ENCODE results near the gene HGFAC. TPM values are rescaled to one million over a fixed set of nuclear protein-coding genes. Genes with fewer than 3 reads are reported as not detected.

Gene HGFAC
- total and polyA plus RNA-seq, 4 donors = 0.24 to 2.6 (median 0.37) TPM

DNA sequence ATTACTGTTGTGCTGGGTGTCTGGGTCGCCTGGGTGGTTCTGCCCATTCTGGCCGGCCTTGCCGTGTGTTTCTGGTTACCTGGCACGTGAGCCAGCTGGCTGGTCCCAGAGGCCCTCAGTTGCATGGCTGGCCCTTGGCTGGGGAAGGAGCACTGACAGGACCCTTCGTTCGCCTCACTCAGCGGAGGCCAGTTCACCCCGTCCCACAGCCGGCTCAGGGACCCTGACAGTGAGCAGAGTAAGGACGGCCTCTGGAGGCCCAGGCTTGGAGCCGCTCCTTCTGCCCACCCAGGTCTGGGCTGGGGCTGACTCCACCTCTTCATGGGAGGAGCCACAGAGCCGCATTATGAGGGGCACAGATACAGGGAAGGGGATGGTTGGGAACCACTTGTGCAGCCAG, 20.3 kb upstream of the HGFAC start:
- no peak overlapping the region for H3K4me3 ChIP-seq
- ATAC-seq (ENCODE audit: insufficient read depth, low FRiP score) (no peak), DNase-seq (no peak)
- H3K9ac ChIP-seq (ENCODE audit: insufficient read depth in 1 of 2, low read length in 2 of 2) = no peak overlapping the region
- H3K27ac ChIP-seq (ENCODE audit: low read depth in 1 of 2, low read length in 1 of 2) = no peak overlapping the region
- no peaks in the 10 kb centered on the region for H3K4me1 ChIP-seq (ENCODE audit: control insufficient read depth in 5 of 5, insufficient read depth in 5 of 5, low read length in 5 of 5)
- no peaks in the 10 kb centered on the region for H3K27me3 ChIP-seq (ENCODE audit: control insufficient read depth in 3 of 3, insufficient read depth in 3 of 3, low read length in 2 of 3)
- TF ChIP-seq, protein P1, sequence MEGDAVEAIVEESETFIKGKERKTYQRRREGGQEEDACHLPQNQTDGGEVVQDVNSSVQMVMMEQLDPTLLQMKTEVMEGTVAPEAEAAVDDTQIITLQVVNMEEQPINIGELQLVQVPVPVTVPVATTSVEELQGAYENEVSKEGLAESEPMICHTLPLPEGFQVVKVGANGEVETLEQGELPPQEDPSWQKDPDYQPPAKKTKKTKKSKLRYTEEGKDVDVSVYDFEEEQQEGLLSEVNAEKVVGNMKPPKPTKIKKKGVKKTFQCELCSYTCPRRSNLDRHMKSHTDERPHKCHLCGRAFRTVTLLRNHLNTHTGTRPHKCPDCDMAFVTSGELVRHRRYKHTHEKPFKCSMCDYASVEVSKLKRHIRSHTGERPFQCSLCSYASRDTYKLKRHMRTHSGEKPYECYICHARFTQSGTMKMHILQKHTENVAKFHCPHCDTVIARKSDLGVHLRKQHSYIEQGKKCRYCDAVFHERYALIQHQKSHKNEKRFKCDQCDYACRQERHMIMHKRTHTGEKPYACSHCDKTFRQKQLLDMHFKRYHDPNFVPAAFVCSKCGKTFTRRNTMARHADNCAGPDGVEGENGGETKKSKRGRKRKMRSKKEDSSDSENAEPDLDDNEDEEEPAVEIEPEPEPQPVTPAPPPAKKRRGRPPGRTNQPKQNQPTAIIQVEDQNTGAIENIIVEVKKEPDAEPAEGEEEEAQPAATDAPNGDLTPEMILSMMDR (IDR thresholded peaks at IDR 0.05; ENCODE audit: control extremely low read depth, extremely low read depth) = no peak
- peaks cover 0 to 55% (median 33%) of the 10 kb centered on the region in 4 donors for H3K36me3 ChIP-seq (ENCODE audit: control insufficient read depth in 4 of 4, insufficient read depth in 4 of 4, low read length in 4 of 4)
- peaks cover 0 to 2% (median 0%) of the 10 kb centered on the region in 4 donors for H3K9me3 ChIP-seq (ENCODE audit: control insufficient read depth in 4 of 4, insufficient read depth in 3 of 4, low read length in 3 of 4)
- 90 to 91% methylated on average over 12 of the region's 12 CpGs for WGBS, 2 donors

DNA sequence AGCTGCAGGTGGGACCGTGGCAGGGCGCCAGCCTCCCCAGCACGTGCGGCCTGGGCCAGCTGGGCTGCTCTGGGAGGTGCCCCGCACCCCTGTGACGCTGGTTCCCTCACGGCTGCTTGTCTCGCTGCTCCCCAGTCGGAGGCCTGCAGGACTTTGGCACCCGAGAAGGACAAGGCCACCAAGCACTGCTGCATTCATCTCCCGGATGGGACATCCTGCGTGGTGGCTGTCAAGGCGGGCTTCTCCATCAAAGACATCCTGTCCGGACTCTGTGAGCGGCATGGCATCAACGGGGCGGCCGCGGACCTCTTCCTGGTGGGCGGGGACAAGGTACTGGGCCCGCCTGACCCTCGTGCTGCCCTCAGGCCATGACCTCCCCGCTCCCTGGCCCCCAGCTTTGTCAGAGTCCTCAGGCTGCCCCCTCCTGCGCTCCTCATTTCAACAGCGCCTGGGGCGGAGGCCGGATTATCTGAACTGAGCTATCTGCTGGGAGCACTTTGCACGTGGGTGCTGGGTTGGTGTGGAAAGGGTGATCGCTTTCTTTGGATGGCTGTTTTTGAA, 19.4 kb upstream of the HGFAC start:
- DNase-seq = no peak
- ATAC-seq (ENCODE audit: insufficient read depth, low FRiP score) = no peak
- no peak overlapping the region for H3K4me3 ChIP-seq

DNA sequence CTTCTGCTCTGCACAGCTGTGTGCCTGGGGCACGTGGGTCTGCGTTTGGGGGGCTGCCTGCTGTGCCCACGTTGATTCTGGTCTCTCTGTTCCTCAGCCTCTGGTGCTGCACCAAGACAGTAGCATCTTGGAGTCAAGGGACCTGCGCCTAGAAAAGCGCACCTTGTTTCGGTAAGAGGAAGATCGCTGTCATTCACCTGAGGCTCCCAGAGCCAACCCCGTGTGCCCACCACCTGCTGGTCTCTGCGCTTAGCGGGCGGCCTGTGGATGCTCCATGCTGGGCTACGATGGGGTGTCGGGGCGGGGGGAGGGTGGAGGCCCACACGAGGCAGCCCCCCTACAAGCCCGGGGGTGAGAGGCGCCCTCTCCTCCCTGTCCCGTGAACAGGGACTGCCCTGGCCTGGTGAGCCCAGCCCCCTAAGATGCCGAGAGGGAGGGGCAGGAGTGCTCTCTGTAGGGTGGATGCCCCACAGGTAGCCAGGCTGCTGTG, 18.9 kb upstream of the HGFAC start:
- Histone ChIP-seq H3K4me3 (no peak overlapping the region), H3K9me3 (ENCODE audit: control insufficient read depth in 4 of 4, insufficient read depth in 3 of 4, low read length in 3 of 4) (peaks cover 0 to 2% (median 0%) of the 10 kb centered on the region in 4 donors), H3K4me1 (ENCODE audit: control insufficient read depth in 5 of 5, insufficient read depth in 5 of 5, low read length in 5 of 5) (no peaks in the 10 kb centered on the region), H3K36me3 (ENCODE audit: control insufficient read depth in 4 of 4, insufficient read depth in 4 of 4, low read length in 4 of 4) (peaks cover 0 to 53% (median 24%) of the 10 kb centered on the region in 4 donors), H3K27me3 (ENCODE audit: control insufficient read depth in 3 of 3, insufficient read depth in 3 of 3, low read length in 2 of 3) (no peaks in the 10 kb centered on the region), H3K27ac (ENCODE audit: low read depth in 1 of 2, low read length in 1 of 2) (no peak overlapping the region), H3K9ac (ENCODE audit: insufficient read depth in 1 of 2, low read length in 2 of 2) (no peak overlapping the region)
- ATAC-seq (ENCODE audit: insufficient read depth, low FRiP score) (no peak), DNase-seq (no peak)
- WGBS, 2 donors = 92 to 94% methylated on average over 19 of the region's 19 CpGs
- TF ChIP-seq, protein P1 (IDR thresholded peaks at IDR 0.05; ENCODE audit: control extremely low read depth, extremely low read depth) = no peak

More for the DNA sequence above, 19.4 kb upstream of the HGFAC start:
- peaks cover 0 to 56% (median 29%) of the 10 kb centered on the region in 4 donors for H3K36me3 ChIP-seq (ENCODE audit: control insufficient read depth in 4 of 4, insufficient read depth in 4 of 4, low read length in 4 of 4)
- H3K9ac ChIP-seq (ENCODE audit: insufficient read depth in 1 of 2, low read length in 2 of 2) = no peak overlapping the region
- H3K27ac ChIP-seq (ENCODE audit: low read depth in 1 of 2, low read length in 1 of 2) = no peak overlapping the region
- H3K27me3 ChIP-seq (ENCODE audit: control insufficient read depth in 3 of 3, insufficient read depth in 3 of 3, low read length in 2 of 3) = no peaks in the 10 kb centered on the region
- 89 to 94% methylated on average over 28 to 29 of the region's 29 CpGs for WGBS, 2 donors
- H3K9me3 ChIP-seq (ENCODE audit: control insufficient read depth in 4 of 4, insufficient read depth in 3 of 4, low read length in 3 of 4) = peaks cover 0 to 2% (median 0%) of the 10 kb centered on the region in 4 donors
- H3K4me1 ChIP-seq (ENCODE audit: control insufficient read depth in 5 of 5, insufficient read depth in 5 of 5, low read length in 5 of 5) = no peaks in the 10 kb centered on the region
- TF ChIP-seq, protein P1 (IDR thresholded peaks at IDR 0.05; ENCODE audit: control extremely low read depth, extremely low read depth) = no peak

Measured in lung (tissue), 12 donors.